Kidney (tissue), 14 donors: ENCODE data around the gene CACNA1A. TPM values are rescaled to one million over a fixed set of nuclear protein-coding genes. Genes with fewer than 3 reads are reported as not detected.

Source experiments
- DNase-seq, 5 donors: peaks; one replicate each; pipeline ENCODE4 v3.0.0-alpha.2; 2013 to 2020
- FAIRE-seq: peaks from 2 replicates; lab custom pipeline; 2012; peaks lifted over from hg19 to GRCh38; lab: Jason Lieb, UNC
- H3K27ac ChIP-seq, 2 donors: one replicate each; pipeline ENCODE4 v1.7.0; 2013; ENCODE audit warnings: low read depth in 2 of 2, low read length in 2 of 2, inconsistent platforms in 1 of 2
- H3K27me3 ChIP-seq: one replicate; pipeline ENCODE4 v1.7.1; 2013; ENCODE audit warnings: low read length, inconsistent platforms; ENCODE audit not compliant: control insufficient read depth, insufficient read depth
- H3K36me3 ChIP-seq, 3 donors: one replicate each; pipeline versions ENCODE4 v1.7.0 to v1.7.1; 2013; ENCODE audit warnings: low read length in 3 of 3, control low read depth in 1 of 3, inconsistent platforms in 1 of 3; ENCODE audit not compliant: insufficient read depth in 3 of 3, control insufficient read depth in 2 of 3
- H3K4me1 ChIP-seq, 3 donors: one replicate each; pipeline versions ENCODE4 v1.7.0 to v1.7.1; 2013; ENCODE audit warnings: low read length in 3 of 3, inconsistent platforms in 1 of 3, low read depth in 1 of 3; ENCODE audit not compliant: control insufficient read depth in 2 of 3, insufficient read depth in 2 of 3
- H3K4me3 ChIP-seq, 3 donors: one replicate each; pipeline versions ENCODE4 v1.7.0 to v1.8.1; 2013; ENCODE audit warnings: low read length in 3 of 3, control low read depth in 1 of 3, inconsistent platforms in 1 of 3
- H3K9ac ChIP-seq, 3 donors: one replicate each; pipeline versions ENCODE4 v1.7.0 to v1.7.1; 2013; ENCODE audit warnings: low read length in 3 of 3, control low read depth in 1 of 3, inconsistent platforms in 1 of 3
- H3K9me3 ChIP-seq, 3 donors: one replicate each; pipeline versions ENCODE4 v1.7.0 to v1.7.1; 2013; ENCODE audit warnings: low read length in 3 of 3, control low read depth in 1 of 3, inconsistent platforms in 1 of 3; ENCODE audit not compliant: control insufficient read depth in 2 of 3, insufficient read depth in 1 of 3
- CTCF ChIP-seq: IDR thresholded peaks from 3 replicates; pipeline ENCODE4 v1.5.1; 2012; ENCODE audit warnings: mild to moderate bottlenecking, moderate library complexity, borderline replicate concordance; ENCODE audit not compliant: insufficient read depth; ENCODE audit errors: extremely low read depth
- intact Hi-C: fragments of 100-400 bp; cut with DNase I; formaldehyde crosslinking; loops from one replicate; pipeline ENCODE4 v1.11.1; 2022
- polyA plus RNA-seq: library from polyadenylated mRNA; stranded (reverse); fragments of 350-450 nt; fragmentation: Illumina TruSeq; extraction: RNeasy Lipid Tissue Mini Kit (QIAGEN cat#74804); gene quantifications from one replicate; pipeline ENCODE4 v1.2.3, GENCODE V29; 2014; ENCODE audit warnings: low read depth, low replicate concordance; ENCODE audit not compliant: insufficient read depth
- total RNA-seq: library from RNA; stranded (reverse); fragmentation: NEBNext Ultra II Directional; extraction: Animal tissue kit (Norgen Biotek cat#: 25700); gene quantifications from one replicate; pipeline ENCODE4 v1.2.1, GENCODE V29; 2021
- donor health status: control.
- donor health status: control.
- donor health status: control.
- donor health status: control.
- donor health status: control.
- donor health status: DM: yes; HTN: yes; CAD: no.
- donor health status: Normal renal cell carcinoma (clear cell type).

The CACNA1A gene
- total and polyA plus RNA-seq, 2 donors from 2014 or later: 0.30 to 1.7 TPM

- H3K27me3 ChIP-seq: no peaks in the 10 kb centered on the region
- H3K9ac ChIP-seq: no peak overlapping the region
- intact Hi-C loops: loop anchor here (5.0 kb wide), 1 partner anchor 64 kb away; no protein-coding TSS in a partner anchor
- DNase-seq (no peak), FAIRE-seq (no peak)
- TF ChIP-seq CTCF: no peak
- H3K4me1 ChIP-seq: peaks cover 0 to 4% (median 0%) of the 10 kb centered on the region in 3 donors
- no peak overlapping the region for H3K27ac ChIP-seq
- H3K4me3 ChIP-seq: no peak overlapping the region
- no peaks in the 10 kb centered on the region for H3K9me3 ChIP-seq
- no peaks in the 10 kb centered on the region for H3K36me3 ChIP-seq
Observed at GRCh38 chr19:13198634-13199033, 307.6 kb downstream of the CACNA1A start.

- no peak for TF ChIP-seq CTCF
- no peaks in the 10 kb centered on the region for H3K9me3 ChIP-seq
- peak in 3 of 5 donors; percentile 39 to 50 (median 47) for DNase-seq
- no peak overlapping the region for H3K9ac ChIP-seq
- H3K4me3 ChIP-seq: no peak overlapping the region
- no peak for FAIRE-seq
- no peaks in the 10 kb centered on the region for H3K36me3 ChIP-seq
- intact Hi-C loops: loop anchor here (5.0 kb wide), 1 partner anchor 67 kb away; no protein-coding TSS in a partner anchor
- no peaks in the 10 kb centered on the region for H3K27me3 ChIP-seq
- peaks cover 0 to 4% (median 4%) of the 10 kb centered on the region in 3 donors for H3K4me1 ChIP-seq
- H3K27ac ChIP-seq: no peak overlapping the region
Observed at GRCh38 chr19:13195678-13196077, 310.6 kb downstream of the CACNA1A start.

- Histone ChIP-seq H3K4me1 (peaks cover 0 to 4% (median 4%) of the 10 kb centered on the region in 3 donors), H3K9me3 (no peaks in the 10 kb centered on the region), H3K36me3 (no peaks in the 10 kb centered on the region), H3K9ac (no peak overlapping the region), H3K4me3 (no peak overlapping the region), H3K27me3 (no peaks in the 10 kb centered on the region), H3K27ac (peak overlapping the region in 1 of 2 donors; percentile 32)
- TF ChIP-seq CTCF: no peak
- DNase-seq (peak in 2 of 5 donors; percentile 26 to 61), FAIRE-seq (no peak)
- intact Hi-C loops: no loop called here
Observed at GRCh38 chr19:13190781-13191540, 315.3 kb downstream of the CACNA1A start.
